ENCODE data around the gene ZNF208. TPM values are rescaled to one million over a fixed set of nuclear protein-coding genes. Genes with fewer than 3 reads are reported as not detected.

ZNF208 gene
- polyA plus RNA-seq, 2 of the 4 experiments (the other 2 are of a cell fraction): not detected

Other genes starting within 250 kb of the ZNF208 start
- gene ZNF100, start 243.4 kb downstream of the ZNF208 start, polyA plus RNA-seq (2011; rRNA removed): not detected in 2 replicates
- gene ZNF100, start 243.4 kb downstream of the ZNF208 start, polyA plus RNA-seq (2017; fragmentation: RNase III; extraction: RNeasy Plus Mini Kit Qiagen cat#74134 plus additional on column Dnase treatment): not detected in 3 replicates
- 10.0 and 15.6 TPM in 2 replicates for gene ZNF43, start 174.8 kb downstream of the ZNF208 start, polyA plus RNA-seq (2011; rRNA removed)
- gene ZNF43, start 174.8 kb downstream of the ZNF208 start, polyA plus RNA-seq (2017; fragmentation: RNase III; extraction: RNeasy Plus Mini Kit Qiagen cat#74134 plus additional on column Dnase treatment): 8.3 to 9.6 TPM (median 9.3 TPM) in 3 replicates
- gene ZNF257, start 41.5 kb upstream of the ZNF208 start, polyA plus RNA-seq (2011; rRNA removed): not detected in 2 replicates
- not detected in 3 replicates for gene ZNF257, start 41.5 kb upstream of the ZNF208 start, polyA plus RNA-seq (2017; fragmentation: RNase III; extraction: RNeasy Plus Mini Kit Qiagen cat#74134 plus additional on column Dnase treatment)
- gene ZNF676, start 186.0 kb upstream of the ZNF208 start, polyA plus RNA-seq (2011; rRNA removed): not detected in 2 replicates
- gene ZNF676, start 186.0 kb upstream of the ZNF208 start, polyA plus RNA-seq (2017; fragmentation: RNase III; extraction: RNeasy Plus Mini Kit Qiagen cat#74134 plus additional on column Dnase treatment): not detected in 3 replicates

All from A549 (cell line).